DMS53 (cell line): ENCODE data around the gene MARCHF10.

Experiments
- DNase-seq: peaks from one replicate; lab custom pipeline; 2025; lab: John Stamatoyannopoulos, UW

The MARCHF10 gene

DNA sequence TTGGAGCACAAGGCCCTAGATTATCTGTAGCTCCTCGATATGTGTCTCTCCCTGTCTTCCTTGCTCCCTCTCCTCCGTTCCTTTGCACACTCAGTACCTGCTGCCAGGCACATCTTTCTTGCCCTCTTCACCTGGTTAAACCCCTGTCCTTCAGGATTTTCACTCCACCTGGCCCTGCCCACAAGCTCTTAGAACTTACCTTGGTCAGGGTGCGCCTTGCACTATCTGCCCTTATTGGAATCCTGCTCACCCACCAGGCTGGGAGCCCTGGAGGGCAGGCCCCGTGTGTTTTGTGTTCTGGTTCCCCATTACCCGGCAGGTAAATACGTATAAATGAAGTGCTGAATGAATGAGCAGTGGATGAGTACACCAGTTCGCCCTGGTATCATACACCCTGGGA lies 54.6 kb downstream of the MARCHF10 start:
- DNase-seq = no peak

DNA sequence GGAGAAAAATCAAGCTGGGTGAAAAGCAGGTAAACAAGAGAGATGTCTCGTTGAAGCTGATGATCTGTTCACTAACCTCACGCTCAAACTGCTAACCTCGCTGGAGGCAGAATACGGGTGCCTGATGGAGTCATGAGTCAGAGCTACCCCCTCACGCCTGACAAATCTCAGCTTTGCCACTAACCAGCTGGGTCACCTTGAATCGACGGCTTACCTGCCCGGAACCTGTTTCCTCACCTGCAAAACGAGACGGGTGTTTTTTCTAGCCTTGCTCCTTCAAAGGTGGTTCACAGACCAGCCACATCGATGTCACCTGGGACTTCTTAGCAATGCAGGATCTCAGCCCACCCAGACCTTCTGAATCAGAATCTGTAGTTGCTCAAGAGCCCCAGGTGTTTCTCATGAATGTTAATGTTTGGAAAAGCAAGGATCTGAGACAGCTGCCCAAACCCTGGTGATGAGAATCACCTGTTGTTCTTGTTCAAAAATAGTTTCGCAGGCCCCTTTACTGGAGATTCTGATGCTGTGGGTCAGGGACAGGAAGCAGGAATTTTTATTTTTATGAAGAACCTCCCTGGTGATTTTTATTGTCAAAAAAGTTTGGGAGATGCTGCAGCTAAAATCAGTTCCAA lies 56.9 kb downstream of the MARCHF10 start:
- DNase-seq = no peak

DNA sequence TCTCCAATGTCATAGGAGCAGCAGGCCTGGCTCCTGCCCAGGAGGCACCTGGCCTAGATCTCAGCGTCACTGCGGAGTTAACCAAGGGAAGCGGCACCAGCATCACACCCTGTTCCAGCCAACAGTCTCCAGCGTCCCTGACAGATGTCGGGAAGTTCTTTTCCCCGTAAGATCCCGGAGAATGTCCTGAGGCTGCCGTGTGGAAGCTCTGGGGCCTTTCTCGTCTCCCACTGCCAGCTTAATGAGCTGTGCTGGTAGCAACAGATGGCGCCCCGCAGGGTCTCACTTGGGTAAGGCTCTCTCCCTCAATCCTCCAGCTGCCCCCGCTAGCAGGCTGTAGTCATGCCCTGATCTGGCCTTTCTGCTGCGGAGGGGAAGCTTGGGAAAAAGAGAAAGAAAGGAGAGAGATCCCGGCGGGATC lies 57.5 kb downstream of the MARCHF10 start:
- no peak for DNase-seq

DNA sequence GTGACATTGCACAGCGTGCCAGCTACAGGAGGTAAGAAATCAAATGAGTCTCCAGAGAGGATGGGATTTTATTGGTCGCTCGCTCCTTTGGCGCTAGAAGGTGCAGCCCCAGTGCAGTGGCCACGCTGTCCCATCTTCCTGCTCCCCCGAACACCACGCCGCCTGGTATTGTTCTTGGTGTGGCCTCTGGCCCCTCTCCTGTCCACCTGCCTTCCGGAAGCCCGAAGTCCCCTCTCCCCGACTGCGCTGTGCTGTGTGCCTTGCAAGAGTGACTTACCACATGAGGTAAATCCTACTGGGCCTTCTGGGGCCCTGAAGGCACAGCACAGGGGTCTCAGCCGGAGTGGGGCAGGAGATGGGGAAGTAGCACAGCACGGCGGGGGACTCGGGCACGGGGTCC lies 58.2 kb downstream of the MARCHF10 start:
- no peak for DNase-seq

DNA sequence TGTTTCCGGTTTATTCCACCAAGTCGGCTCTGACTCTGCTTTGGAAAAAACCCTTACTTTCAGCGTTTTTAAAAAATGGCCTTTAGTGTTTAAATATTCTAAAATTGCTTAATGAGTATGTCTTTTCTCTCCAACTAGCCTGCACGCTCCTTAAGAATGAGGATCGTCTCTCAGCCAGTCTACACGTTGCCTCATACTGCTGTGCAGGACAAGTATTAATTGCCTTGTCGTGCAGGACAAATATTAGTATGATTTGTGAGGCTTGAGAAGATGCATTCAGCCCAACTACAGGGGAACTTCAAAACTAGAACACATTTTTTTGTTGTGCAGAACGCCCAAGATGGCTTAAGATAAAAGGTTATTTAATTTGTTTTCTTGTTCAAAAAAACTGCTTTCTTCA lies 61.2 kb downstream of the MARCHF10 start:
- DNase-seq = no peak

DNA sequence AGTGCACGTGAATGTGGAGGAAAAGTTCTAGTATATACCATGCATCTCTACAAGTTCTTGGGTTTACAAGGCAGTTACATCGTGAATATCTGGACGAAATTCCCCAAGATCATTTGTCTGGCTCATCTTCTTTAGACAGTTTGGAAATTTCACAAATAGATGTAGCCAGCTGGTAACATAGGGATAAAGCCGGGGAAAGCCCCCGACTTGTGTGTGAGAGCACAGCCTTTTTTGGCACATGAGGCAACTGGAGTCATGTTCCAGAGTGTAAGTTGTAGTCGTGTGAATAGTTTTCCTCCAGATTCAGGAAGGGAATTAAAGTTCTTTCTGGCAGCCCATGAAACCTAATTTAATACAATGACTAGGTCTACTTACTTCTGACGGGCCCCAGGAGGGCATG lies 62.3 kb downstream of the MARCHF10 start:
- no peak for DNase-seq

DNA sequence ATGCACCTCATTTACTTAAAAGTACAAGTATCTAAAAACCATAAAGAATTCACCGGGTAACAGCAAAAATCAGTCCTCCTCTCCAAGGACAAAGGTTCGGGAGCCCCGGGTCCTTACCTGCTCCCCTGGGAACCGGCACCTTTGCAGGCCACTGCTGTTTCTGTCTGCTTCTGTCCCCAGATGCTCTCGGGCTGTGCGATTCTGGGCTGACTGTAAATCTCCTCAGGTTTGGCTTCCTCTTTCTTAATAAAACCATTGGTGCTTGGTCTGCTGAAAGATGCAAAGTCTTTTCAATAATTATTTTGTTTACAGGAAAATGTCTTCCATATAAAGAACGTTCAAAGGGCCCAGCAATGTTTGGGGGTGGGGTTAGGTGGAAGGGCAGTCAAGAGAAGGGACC lies 63.9 kb downstream of the MARCHF10 start:
- no peak for DNase-seq

DNA sequence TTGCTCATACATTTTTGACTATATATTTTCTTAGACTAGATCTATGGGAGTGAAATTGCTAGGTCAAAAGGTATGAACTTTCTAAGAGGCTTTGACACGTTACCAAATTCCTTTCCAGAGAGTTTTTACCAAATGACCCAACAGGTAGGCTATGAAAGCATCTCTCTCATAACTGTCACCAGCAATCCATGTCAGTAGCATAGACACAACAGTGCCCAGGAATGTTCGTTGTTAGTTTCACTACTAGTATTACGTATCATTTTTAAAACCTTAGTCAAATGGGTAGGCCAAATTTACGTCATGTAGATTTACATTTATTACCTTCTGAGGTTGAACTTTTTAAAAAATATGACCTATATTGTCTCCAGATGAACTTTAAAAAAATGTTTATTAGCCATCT lies 66.8 kb downstream of the MARCHF10 start:
- DNase-seq = no peak

DNA sequence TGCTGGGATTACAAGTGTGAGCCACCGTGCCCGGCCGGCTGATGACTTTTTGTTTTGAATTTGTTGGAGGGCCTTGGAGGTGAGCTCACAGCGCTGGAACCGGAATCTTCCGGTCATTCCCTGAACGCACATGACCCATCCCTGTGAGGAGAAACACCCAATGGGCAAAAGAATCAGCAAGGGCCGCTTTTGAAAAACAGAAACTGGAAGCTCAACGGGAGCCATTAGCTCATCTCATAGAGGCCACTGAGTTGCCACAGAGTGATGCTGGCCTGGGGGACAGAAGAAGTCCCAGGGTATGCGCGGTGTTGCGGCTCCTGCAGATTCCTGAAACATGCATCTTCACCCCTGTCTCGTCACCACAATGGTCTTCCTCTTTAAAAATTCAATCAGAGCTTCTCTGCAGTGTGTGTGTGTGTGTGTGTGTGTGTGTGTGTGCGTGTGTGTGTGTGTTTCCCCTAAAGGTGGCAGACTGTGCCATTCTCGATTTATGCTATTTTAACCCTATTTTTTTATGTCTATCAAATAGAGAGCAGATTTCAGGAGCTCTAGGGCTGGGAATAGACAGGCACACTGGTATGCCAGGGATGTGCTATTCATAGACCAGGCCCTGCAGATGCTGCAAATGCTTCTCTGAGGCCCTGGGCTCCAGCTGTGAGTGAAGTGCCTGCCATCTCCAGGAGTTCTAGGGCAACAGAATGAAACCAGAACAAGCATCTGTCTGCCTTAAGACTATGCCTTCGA lies 68.3 kb downstream of the MARCHF10 start:
- DNase-seq = no peak

DNA sequence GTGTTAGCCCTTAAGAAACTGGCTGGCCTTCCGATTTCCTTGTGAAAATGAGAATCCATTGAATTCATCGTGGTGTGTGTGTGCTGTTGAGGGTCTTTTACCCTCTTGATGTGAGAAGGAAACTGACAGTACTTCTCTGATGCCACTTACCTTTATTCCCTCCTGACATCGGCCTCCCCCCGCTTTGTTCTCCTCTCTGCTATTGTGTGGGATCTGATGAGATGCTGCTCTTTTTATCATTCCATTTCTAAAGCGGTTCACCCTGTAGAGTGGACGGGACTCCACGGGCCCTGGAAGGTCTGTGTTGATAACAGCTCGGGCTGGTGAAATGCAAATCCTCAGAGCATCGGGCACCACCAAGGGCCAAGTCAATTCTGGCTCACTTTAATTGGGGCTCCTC lies 69.8 kb downstream of the MARCHF10 start:
- DNase-seq = no peak

DNA sequence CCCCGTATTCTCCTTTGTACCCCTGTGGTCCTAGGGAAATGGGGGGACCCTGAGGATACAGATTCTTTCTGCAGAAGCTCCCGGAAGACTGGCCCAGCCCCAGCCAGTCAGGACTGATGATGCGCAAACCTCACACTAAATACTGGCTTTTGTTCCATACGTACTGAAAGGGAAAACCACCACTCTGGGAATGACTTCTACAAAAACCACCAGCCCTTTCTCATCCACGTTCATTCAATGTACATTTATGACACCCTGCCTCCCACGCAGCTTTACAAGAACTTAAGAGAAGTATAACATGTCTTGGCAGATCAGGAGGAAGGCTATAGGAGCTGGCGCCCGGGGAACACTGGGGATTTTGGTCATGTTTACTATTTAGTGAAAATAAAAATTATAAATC lies 70.6 kb downstream of the MARCHF10 start:
- DNase-seq = no peak

DNA sequence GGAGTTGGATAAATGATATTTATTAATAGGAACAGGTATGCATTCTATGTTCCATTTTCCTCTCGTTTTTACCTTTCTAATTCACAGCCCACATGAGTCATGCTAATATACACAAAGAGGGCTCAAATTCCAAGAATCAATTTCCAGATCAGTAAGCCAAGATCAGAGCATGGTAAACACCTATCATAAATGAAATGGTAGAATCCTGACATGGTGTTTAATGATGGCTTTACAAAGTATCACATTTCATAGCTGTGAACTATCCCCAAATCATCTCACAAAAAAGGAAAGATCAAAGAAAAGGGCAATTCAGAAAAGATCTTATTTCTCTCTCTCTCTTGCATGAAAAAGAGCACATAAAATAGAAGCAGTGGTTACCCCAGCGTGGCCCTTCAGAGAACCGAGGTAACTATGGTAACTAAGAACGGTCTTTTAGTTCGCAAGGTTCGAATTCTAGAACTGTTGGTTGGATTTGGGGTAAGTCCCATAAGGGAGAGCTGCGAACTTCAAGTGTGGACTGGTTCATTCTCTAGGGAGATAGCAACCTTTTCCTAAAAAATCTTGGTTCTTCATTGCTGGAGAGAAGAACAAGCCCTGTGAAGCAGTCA lies 73.0 kb downstream of the MARCHF10 start:
- DNase-seq = peak; percentile 77

DNA sequence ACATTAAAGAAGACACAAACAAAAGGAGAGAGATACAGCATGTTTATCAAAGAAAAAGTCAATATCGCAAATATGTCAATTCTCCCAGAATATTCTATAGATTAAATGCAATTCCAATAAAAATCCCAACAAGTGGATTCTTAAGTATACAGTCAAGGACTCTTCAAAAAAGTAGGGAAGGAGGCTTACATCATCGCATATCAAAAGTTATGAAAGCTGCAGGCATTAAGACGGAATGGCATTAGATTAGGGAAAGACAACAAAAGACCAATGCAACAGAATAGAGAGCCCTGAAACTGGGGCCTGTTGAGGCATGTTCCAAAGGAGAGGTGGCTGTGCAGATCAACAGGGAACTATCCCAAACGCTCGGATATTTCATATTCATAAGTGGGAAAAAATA lies 76.0 kb downstream of the MARCHF10 start:
- DNase-seq = no peak

DNA sequence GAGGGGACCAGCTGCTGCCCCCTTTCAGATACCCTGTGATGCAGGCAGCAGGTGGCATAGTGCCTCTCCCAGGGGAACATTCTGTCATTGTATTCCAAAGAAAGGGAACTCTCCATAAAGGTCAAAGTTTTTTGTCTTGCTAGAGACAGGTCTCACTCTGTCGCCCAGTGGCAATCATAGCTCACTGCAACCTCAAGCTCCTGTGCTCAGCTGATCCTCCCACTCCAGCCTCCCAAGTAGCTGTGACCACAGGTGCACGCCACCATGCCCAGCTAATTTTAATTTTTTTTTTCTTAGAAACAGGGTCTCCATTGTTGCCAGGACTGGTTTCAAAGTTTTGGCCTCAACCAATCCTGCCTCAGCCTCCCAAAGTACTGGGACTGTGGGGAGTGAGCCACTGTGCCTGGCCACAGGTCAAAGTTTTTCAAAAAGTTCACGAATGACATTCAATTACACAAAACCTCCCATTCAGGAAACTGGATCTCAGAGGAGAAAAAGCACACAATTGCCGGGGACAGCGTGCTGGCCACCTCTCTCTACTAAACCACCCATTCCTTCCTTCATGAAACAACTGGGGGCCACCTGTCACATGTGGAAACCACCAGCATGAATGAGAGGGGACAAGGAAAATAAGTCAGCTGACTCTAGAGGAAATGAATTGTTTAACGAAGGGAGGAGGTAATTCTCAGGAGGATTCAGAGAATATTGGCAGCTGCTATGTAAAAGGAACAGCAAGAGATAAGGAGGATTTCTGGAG lies 80.0 kb downstream of the MARCHF10 start:
- DNase-seq = peak; percentile 30

DNA sequence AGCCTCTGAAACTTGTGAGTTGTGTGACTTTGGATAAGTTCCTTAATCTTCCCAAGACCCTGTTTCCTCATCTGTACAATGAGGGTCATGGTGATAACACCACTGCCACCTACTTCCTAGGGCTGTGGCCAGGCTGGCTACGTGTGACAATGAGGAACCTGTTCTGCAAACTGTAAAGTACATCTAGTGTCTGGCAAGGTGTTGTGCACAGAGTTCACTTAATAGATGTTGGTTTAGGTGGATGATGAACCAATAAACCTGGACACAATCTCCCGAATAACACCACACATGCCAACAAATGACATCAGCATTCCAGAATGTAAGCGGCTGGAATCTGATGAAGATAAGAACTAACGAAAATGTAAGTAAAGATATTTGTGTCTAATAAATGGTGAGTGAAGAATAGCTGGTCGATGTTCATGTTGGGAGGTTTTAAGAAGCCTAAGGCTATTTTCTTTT lies 82.3 kb downstream of the MARCHF10 start:
- DNase-seq = no peak

DNA sequence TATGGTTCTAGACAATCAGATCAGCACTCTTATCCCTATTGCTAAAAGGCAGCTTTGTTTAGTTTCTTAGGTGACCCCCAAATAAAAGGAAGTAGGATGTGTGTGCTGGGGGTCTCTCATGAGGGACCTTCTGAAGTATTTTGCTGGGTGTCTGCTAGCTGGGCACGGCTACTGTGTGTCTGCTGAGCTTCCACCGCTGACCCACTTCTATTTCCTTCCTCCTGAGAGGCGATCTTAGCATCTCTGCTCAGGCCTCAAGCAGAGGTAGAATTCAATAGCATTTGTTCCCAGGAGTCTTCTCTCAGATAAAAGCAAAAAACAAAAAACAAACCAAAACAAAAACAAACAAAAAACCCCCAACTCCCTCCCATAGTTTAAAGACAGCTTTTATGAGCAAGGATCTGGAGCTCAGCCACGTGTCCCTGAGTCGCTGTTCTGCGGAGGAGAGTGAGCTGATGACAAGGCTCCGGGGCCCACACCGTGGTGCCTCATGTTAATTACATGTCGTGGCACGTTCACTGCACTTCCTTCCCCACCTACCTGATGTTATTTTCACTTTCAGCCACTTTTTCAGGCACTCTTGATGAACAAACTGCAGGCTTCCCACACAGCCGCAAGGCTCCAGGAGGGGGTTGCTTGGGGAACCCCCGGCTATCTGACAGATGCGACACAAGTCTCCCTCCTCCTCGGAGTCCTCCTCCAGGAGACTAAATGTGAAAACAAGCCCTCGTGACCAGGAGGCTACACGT lies 83.5 kb downstream of the MARCHF10 start:
- DNase-seq = no peak

DNA sequence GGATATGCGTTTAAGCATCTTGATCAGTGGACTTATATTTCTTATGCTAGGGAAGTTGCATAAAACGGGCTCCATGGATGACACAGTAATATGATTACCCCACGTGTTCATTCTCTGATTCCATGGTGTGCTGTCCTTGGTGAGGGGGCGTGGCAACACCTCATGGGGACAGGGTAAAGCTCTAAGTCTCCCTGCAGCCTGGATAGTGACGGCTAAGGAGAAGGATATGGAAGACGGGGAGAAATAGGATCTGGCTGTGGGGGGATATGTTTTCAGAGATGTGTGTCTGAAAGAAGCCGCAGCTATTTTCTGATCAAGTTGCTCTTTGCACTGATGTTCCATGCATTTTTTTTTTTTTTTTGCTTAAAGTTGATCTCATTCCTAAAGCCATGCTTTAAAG lies 84.3 kb downstream of the MARCHF10 start:
- DNase-seq = peak; percentile 2

DNA sequence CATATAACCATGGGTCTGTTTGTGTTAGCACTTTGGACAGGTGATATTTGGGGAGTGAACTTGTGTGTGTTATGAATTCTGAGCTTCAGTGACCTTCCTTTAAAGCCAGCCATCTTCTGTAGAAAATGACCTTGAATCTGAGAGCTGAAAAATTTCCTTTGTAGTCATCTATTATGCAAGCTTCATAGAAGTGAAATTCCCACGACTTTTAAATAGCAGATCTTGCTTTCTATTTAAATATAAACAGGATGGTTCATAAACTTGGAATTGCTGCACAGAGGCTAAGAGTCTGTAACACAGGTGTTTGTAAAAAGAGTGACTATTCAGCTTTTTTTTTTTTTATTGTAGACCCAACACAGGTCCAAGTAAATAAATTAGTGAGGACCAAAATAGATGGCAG lies 85.5 kb downstream of the MARCHF10 start:
- no peak for DNase-seq

DNA sequence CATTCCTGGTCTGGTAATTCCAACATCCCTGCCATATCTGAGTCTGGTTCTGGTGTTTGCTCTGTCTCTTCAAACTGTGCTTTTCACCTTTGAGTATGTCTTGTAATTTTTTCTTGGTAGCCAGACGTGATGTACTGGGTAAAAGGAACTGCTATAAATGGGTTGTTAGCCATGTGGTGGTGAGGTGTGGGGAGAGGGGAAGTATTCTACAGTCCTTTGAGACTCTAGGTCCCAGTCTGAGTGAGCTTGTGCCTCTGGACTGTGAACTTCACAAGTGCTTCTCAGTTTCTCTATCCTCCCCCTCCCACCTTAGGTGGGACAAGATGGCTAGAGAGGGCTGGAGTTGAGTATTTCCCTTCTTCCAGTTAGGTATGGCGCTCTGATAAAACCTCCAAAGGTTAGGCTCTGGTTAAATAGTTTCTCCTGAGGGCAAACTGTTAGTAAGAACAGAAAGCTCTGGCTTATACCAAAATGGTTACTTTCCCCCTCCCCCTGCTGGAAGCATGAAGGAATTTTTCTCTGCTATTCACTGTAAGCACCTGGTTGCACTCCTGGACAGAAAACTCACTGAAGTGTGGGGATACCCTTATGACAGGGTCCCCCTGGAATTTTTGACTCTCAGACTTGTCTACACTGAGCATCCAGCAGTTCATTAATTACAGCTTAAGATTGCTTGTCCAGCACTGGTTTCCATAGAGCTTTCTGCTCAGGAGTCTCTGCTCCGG lies 87.8 kb downstream of the MARCHF10 start:
- peak; percentile 39 for DNase-seq

DNA sequence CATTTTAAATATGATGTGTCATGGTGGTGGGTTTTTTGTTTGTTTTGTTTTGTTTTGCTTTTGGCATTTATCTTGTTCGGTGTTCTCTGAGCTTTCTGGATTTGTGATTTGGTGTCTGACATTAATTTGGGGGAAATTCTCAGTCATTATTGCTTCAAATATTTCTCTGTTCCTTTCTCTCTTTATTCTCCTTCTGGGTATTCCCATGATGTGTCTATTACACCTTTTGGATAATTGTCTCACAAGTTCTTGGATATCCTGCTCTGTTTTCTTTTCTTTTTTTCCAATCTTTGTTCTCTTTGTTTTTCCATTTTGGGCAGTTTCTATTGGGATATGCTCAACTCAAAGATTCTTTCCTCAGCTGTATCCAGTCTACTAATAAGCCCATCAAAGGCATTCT lies 88.5 kb downstream of the MARCHF10 start:
- no peak for DNase-seq

DNA sequence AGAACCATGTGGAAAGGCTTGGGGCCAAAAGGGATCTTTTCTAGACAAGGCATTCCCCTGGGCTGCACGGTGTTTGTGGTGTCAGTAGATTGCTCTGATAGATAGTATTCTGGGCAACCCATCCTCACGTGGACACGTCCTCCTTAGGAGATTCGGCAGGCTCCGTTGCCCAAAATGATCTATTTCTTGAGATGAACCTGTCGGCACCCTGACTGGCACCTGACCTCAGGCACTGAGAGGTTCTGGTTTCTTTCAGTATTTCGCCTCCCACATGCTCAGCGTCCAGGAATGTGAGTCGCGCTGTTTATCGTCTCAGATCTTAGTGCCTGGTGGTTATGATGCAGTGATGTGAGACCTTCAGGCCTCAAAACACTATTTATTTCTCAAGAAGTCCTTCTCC lies 89.7 kb downstream of the MARCHF10 start:
- DNase-seq = no peak
